ENCODE measurements around the gene AFF1. TPM values are rescaled to one million over a fixed set of nuclear protein-coding genes. Genes with fewer than 3 reads are reported as not detected.

Gene AFF1
- total RNA-seq, 4 donors from 2014 or later = 105 to 152 (median 111) TPM

GRCh38 chr4:87041141-87041540, 106.3 kb downstream of the AFF1 start:
- H3K27ac ChIP-seq = peak overlapping the region; percentile 17 to 86 (median 58)
- peak in 1 of 2 donors; percentile 67 for DNase-seq (ENCODE audit: low spot score in 2 of 2)
- TF ChIP-seq EP300 (IDR thresholded peaks at IDR 0.05) (no peak), POLR2A (IDR thresholded peaks at IDR 0.05) (no peak), CTCF (IDR thresholded peaks at IDR 0.05) (no peak)
- H3K4me3 ChIP-seq = no peak overlapping the region
- peaks cover 9 to 99% (median 69%) of the 10 kb centered on the region in 4 donors for H3K4me1 ChIP-seq
- no peaks in the 10 kb centered on the region for H3K36me3 ChIP-seq
- 83 to 86% methylated on average over 3 of the region's 3 CpGs for WGBS, 2 donors
- no peaks in the 10 kb centered on the region for H3K9me3 ChIP-seq
- no peaks in the 10 kb centered on the region for H3K27me3 ChIP-seq

GRCh38 chr4:87042221-87042620, 107.4 kb downstream of the AFF1 start:
- Histone ChIP-seq H3K4me3 (no peak overlapping the region), H3K36me3 (peaks cover 0 to 7% (median 7%) of the 10 kb centered on the region in 3 donors), H3K4me1 (peaks cover 7 to 99% (median 65%) of the 10 kb centered on the region in 4 donors), H3K27me3 (no peaks in the 10 kb centered on the region), H3K9me3 (no peaks in the 10 kb centered on the region), H3K27ac (peak overlapping the region in 2 of 4 donors; percentile 84 to 86)
- TF ChIP-seq CTCF (IDR thresholded peaks at IDR 0.05) (no peak), EP300 (IDR thresholded peaks at IDR 0.05) (no peak), POLR2A (IDR thresholded peaks at IDR 0.05) (no peak)
- no peak for DNase-seq (ENCODE audit: low spot score in 2 of 2)
- 61 to 68% methylated on average over 1 of the region's 1 CpG for WGBS, 2 donors

- DNase-seq (ENCODE audit: low spot score in 2 of 2) = no peak
- H3K27me3 ChIP-seq = no peaks in the 10 kb centered on the region
- no peaks in the 10 kb centered on the region for H3K9me3 ChIP-seq
- peak overlapping the region; percentile 23 to 86 (median 65) for H3K27ac ChIP-seq
- WGBS, 2 donors = 40 to 60% methylated on average over 4 of the region's 4 CpGs
- H3K4me3 ChIP-seq = no peak overlapping the region
- no peak for TF ChIP-seq POLR2A (IDR thresholded peaks at IDR 0.05)
- no peak for TF ChIP-seq CTCF (IDR thresholded peaks at IDR 0.05)
- TF ChIP-seq EP300 (IDR thresholded peaks at IDR 0.05) = no peak
- H3K4me1 ChIP-seq = peaks cover 7 to 96% (median 57%) of the 10 kb centered on the region in 4 donors
- peaks cover 0 to 11% (median 11%) of the 10 kb centered on the region in 3 donors for H3K36me3 ChIP-seq
Observed at GRCh38 chr4:87042986-87043820, 108.4 kb downstream of the AFF1 start.

GRCh38 chr4:87044511-87045233, 109.9 kb downstream of the AFF1 start:
- TF ChIP-seq EP300 (IDR thresholded peaks at IDR 0.05) = no peak
- 8 to 9% methylated on average over 6 of the region's 6 CpGs for WGBS, 2 donors
- Histone ChIP-seq H3K27me3 (no peaks in the 10 kb centered on the region), H3K4me3 (peak overlapping the region in 2 of 4 donors; percentile 0 to 8), H3K4me1 (peaks cover 7 to 96% (median 53%) of the 10 kb centered on the region in 4 donors), H3K9me3 (no peaks in the 10 kb centered on the region), H3K36me3 (peaks cover 0 to 11% (median 11%) of the 10 kb centered on the region in 3 donors), H3K27ac (peak overlapping the region; percentile 59 to 86 (median 75))
- DNase-seq (ENCODE audit: low spot score in 2 of 2) = no peak

GRCh38 chr4:87045234-87045558, 110.4 kb downstream of the AFF1 start:
- H3K36me3 ChIP-seq = peaks cover 0 to 11% (median 11%) of the 10 kb centered on the region in 3 donors
- peak overlapping the region in 2 of 4 donors; percentile 0 to 8 for H3K4me3 ChIP-seq
- H3K9me3 ChIP-seq = no peaks in the 10 kb centered on the region
- H3K4me1 ChIP-seq = peaks cover 7 to 96% (median 56%) of the 10 kb centered on the region in 4 donors
- no peaks in the 10 kb centered on the region for H3K27me3 ChIP-seq
- WGBS, 2 donors = 30 to 33% methylated on average over 6 of the region's 6 CpGs
- no peak for DNase-seq (ENCODE audit: low spot score in 2 of 2)
- H3K27ac ChIP-seq = peak overlapping the region; percentile 59 to 86 (median 75)
- no peak for TF ChIP-seq CTCF (IDR thresholded peaks at IDR 0.05)
- TF ChIP-seq EP300 (IDR thresholded peaks at IDR 0.05) = no peak
- TF ChIP-seq POLR2A (IDR thresholded peaks at IDR 0.05) = no peak
